CD14-positive monocyte (primary cell): ENCODE data around the gene RAPGEF5. TPM values are rescaled to one million over a fixed set of nuclear protein-coding genes. Genes with fewer than 3 reads are reported as not detected.

Experiments used
- DNase-seq, 3 donors: peaks; one replicate each; pipeline ENCODE4 v3.0.0-alpha.2; 2011 to 2022
- H2AFZ ChIP-seq: 2 replicates; pipeline ENCODE4 v1.6.0; 2012; ENCODE audit warnings: mild to moderate bottlenecking, low read depth, low read length, inconsistent platforms; ENCODE audit not compliant: insufficient read depth, poor library complexity, severe bottlenecking
- H3K27ac ChIP-seq, 2 donors: 1 replicate in 1 of 2; 2 replicates in 1 of 2; pipeline ENCODE4 v1.5.1; 2012 to 2013; ENCODE audit warnings: low read length in 2 of 2, control low read depth in 1 of 2, inconsistent platforms in 1 of 2, low read depth in 1 of 2, mild to moderate bottlenecking in 1 of 2
- H3K27me3 ChIP-seq, 2 donors: one replicate each; pipeline versions ENCODE4 v1.6.0 to v1.6.1; 2011 to 2013; ENCODE audit warnings: low read length in 2 of 2; ENCODE audit not compliant: control insufficient read depth in 2 of 2, insufficient read depth in 2 of 2
- H3K36me3 ChIP-seq, 2 donors: replicated peaks in 1 of 2; 1 replicate in 1 of 2; 2 replicates in 1 of 2; pipeline versions ENCODE4 v1.5.1 to v1.6.1; 2012 to 2013; ENCODE audit warnings: low read length in 2 of 2, control low read depth in 1 of 2, inconsistent platforms in 1 of 2, mild to moderate bottlenecking in 1 of 2; ENCODE audit not compliant: insufficient read depth in 2 of 2, control insufficient read depth in 1 of 2
- H3K4me1 ChIP-seq, 2 donors: 1 replicate in 1 of 2; 2 replicates in 1 of 2; pipeline versions ENCODE4 v1.5.1 to v1.6.1; 2012 to 2013; ENCODE audit warnings: low read length in 2 of 2, control low read depth in 1 of 2, inconsistent platforms in 1 of 2, mild to moderate bottlenecking in 1 of 2, moderate library complexity in 1 of 2; ENCODE audit not compliant: insufficient read depth in 2 of 2, control insufficient read depth in 1 of 2
- H3K4me2 ChIP-seq: replicated peaks from 2 replicates; pipeline ENCODE3; 2012; ENCODE audit warnings: low read length, moderate library complexity, mild to moderate bottlenecking; ENCODE audit not compliant: poor library complexity, severe bottlenecking; ENCODE audit errors: extremely low read depth
- H3K4me3 ChIP-seq, 3 experiments: fragments of 200-600 bp in 1 of 3; sonication (generic) in 1 of 3; replicated peaks in 1 of 3; 1 replicate in 2 of 3; 2 replicates in 1 of 3; pipeline ENCODE4 v1.5.1; 2011 to 2013; ENCODE audit warnings: low read length in 3 of 3, mild to moderate bottlenecking in 3 of 3, control low read depth in 2 of 3, low read depth in 2 of 3, inconsistent platforms in 1 of 3, moderate library complexity in 1 of 3
- H3K79me2 ChIP-seq: 2 replicates; pipeline ENCODE4 v1.6.0; 2012; ENCODE audit warnings: mild to moderate bottlenecking, control low read depth, inconsistent platforms, low read length, moderate library complexity; ENCODE audit not compliant: insufficient read depth
- H3K9ac ChIP-seq: 2 replicates; pipeline ENCODE4 v1.6.0; 2017; ENCODE audit warnings: low read length, mild to moderate bottlenecking; ENCODE audit not compliant: insufficient read depth, poor library complexity, severe bottlenecking
- H3K9me3 ChIP-seq, 2 donors: replicated peaks in 1 of 2; 1 replicate in 1 of 2; 2 replicates in 1 of 2; pipeline versions ENCODE4 v1.5.1 to v1.6.1; 2012 to 2013; ENCODE audit warnings: low read length in 2 of 2, control low read depth in 1 of 2; ENCODE audit not compliant: control insufficient read depth in 1 of 2, insufficient read depth in 1 of 2
- H4K20me1 ChIP-seq: 2 replicates; pipeline ENCODE4 v1.6.0; 2012; ENCODE audit warnings: mild to moderate bottlenecking, low read length, control low read depth, moderate library complexity; ENCODE audit not compliant: insufficient read depth
- H3K27ac Mint-ChIP-seq, 7 donors: one replicate each; pipeline ENCODE4 v1.8.0; 2020; ENCODE audit warnings: mild to moderate bottlenecking in 7 of 7, mixed read lengths in 7 of 7, moderate library complexity in 6 of 7, inconsistent platforms in 2 of 7
- H3K27me3 Mint-ChIP-seq, 3 donors: one replicate each; pipeline ENCODE4 v1.8.0; 2021 to 2022; ENCODE audit warnings: low read depth in 3 of 3, mild to moderate bottlenecking in 3 of 3, mixed read lengths in 3 of 3, moderate library complexity in 3 of 3, inconsistent platforms in 1 of 3
- H3K36me3 Mint-ChIP-seq, 2 donors: one replicate each; pipeline ENCODE4 v1.8.0; 2020; ENCODE audit warnings: mixed read lengths in 2 of 2, inconsistent platforms in 1 of 2, mild to moderate bottlenecking in 1 of 2
- H3K4me1 Mint-ChIP-seq: one replicate; pipeline ENCODE4 v1.8.0; 2020; ENCODE audit warnings: mild to moderate bottlenecking, mixed read lengths
- H3K4me3 Mint-ChIP-seq, 2 donors: one replicate each; pipeline ENCODE4 v1.8.0; 2020; ENCODE audit warnings: mild to moderate bottlenecking in 2 of 2, mixed read lengths in 2 of 2, moderate library complexity in 1 of 2
- H3K9me3 Mint-ChIP-seq, 7 donors: one replicate each; pipeline ENCODE4 v1.8.0; 2020 to 2022; ENCODE audit warnings: mixed read lengths in 7 of 7, mild to moderate bottlenecking in 6 of 7, moderate library complexity in 6 of 7, inconsistent platforms in 2 of 7
- WGBS: methylation state at CpG from one replicate; pipeline ENCODE4 v1.1.5; 2013; ENCODE audit warnings: missing lambda C conversion rate; ENCODE audit not compliant: insufficient coverage; 5-methylcytosine and 5-hydroxymethylcytosine counted together
- intact Hi-C, 2 donors: fragments of 100-400 bp; cut with micrococcal nuclease; formaldehyde crosslinking; loops; one replicate each; pipeline versions ENCODE4 v1.15.0 to v1.15.1; 2023
- polyA plus RNA-seq, 3 donors: library from polyadenylated mRNA; depleted of rRNA in 1 of 3; unstranded in 2 of 3; stranded (reverse) in 1 of 3; fragments of 300-500 nt in 2 of 3; fragments of >200 nt in 1 of 3; fragmentation: Illumina TruSeq in 2 of 3; gene quantifications; 1 replicate in 2 of 3; 2 replicates in 1 of 3; pipeline ENCODE4 v1.2.3, GENCODE V29; 2012 to 2021
- TF ChIP-seq, protein P1 (sequence below): fragments of 200-600 bp; IDR thresholded peaks from one replicate; pipeline ENCODE4 v1.8.0; 2022; ENCODE audit warnings: antibody characterized with exemption, mild to moderate bottlenecking

Gene RAPGEF5
- polyA plus RNA-seq, 3 donors, result not detected

- Histone ChIP-seq H3K9me3 (peaks cover 0 to 5% of the 10 kb centered on the region in 2 donors), H3K27me3 (peaks cover 26 to 28% of the 10 kb centered on the region in 2 donors), H3K79me2 (no peaks in the 10 kb centered on the region), H3K4me2 (no peak overlapping the region), H3K4me1 (no peaks in the 10 kb centered on the region), H3K9ac (no peak overlapping the region), H3K27ac (no peak overlapping the region), H4K20me1 (no peaks in the 10 kb centered on the region), H2AFZ (no peak overlapping the region), H3K36me3 (no peaks in the 10 kb centered on the region), H3K4me3 (no peak overlapping the region)
- peaks cover 25 to 28% (median 26%) of the 10 kb centered on the region in 3 donors for H3K27me3 Mint-ChIP-seq
- no peaks in the 10 kb centered on the region for H3K4me1 Mint-ChIP-seq
- no peaks in the 10 kb centered on the region for H3K36me3 Mint-ChIP-seq
- intact Hi-C loops, result no loop called here
- no CpG with 5 or more reads among the region's 5 CpGs for WGBS
- H3K9me3 Mint-ChIP-seq, result peaks cover 0 to 10% (median 5%) of the 10 kb centered on the region in 7 donors
- TF ChIP-seq, protein P1, sequence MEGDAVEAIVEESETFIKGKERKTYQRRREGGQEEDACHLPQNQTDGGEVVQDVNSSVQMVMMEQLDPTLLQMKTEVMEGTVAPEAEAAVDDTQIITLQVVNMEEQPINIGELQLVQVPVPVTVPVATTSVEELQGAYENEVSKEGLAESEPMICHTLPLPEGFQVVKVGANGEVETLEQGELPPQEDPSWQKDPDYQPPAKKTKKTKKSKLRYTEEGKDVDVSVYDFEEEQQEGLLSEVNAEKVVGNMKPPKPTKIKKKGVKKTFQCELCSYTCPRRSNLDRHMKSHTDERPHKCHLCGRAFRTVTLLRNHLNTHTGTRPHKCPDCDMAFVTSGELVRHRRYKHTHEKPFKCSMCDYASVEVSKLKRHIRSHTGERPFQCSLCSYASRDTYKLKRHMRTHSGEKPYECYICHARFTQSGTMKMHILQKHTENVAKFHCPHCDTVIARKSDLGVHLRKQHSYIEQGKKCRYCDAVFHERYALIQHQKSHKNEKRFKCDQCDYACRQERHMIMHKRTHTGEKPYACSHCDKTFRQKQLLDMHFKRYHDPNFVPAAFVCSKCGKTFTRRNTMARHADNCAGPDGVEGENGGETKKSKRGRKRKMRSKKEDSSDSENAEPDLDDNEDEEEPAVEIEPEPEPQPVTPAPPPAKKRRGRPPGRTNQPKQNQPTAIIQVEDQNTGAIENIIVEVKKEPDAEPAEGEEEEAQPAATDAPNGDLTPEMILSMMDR, result no peak
- no peak overlapping the region for H3K27ac Mint-ChIP-seq
- no peak for DNase-seq
- peak overlapping the region in 1 of 2 donors; percentile 58 for H3K4me3 Mint-ChIP-seq
These were observed 1.3 kb downstream of the RAPGEF5 start for GRCh38 chr7:22355620-22356009.

DNA sequence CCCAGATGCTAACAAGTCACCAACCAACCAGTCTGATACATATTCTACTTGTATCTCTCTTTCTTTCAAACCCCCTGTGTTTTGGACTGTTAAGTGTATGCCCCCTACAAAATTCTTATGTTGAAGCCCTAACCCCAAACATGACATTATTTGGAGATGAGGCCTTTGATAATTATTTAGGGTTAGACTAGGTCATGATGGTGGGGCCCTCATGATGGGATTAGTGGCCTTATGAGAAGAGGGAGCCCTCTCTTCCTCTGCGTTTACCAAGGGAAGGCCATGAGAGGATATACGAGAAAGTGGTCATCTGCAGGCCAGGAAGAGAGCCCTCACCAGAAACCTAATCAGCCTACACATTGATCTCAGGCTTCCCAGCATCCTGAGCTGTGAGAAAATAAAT lies 2.5 kb downstream of the RAPGEF5 start:
- Histone ChIP-seq H3K4me1 (no peaks in the 10 kb centered on the region), H3K27ac (no peak overlapping the region), H3K4me2 (no peak overlapping the region), H4K20me1 (no peaks in the 10 kb centered on the region), H3K4me3 (no peak overlapping the region), H3K9ac (no peak overlapping the region), H3K79me2 (no peaks in the 10 kb centered on the region), H3K36me3 (no peaks in the 10 kb centered on the region), H3K27me3 (peaks cover 26 to 28% of the 10 kb centered on the region in 2 donors), H3K9me3 (peaks cover 0 to 5% of the 10 kb centered on the region in 2 donors), H2AFZ (no peak overlapping the region)
- peaks cover 25 to 28% (median 26%) of the 10 kb centered on the region in 3 donors for H3K27me3 Mint-ChIP-seq
- DNase-seq, result no peak
- H3K4me1 Mint-ChIP-seq, result no peaks in the 10 kb centered on the region
- TF ChIP-seq, protein P1, result no peak
- peaks cover 0 to 10% (median 5%) of the 10 kb centered on the region in 7 donors for H3K9me3 Mint-ChIP-seq
- no peaks in the 10 kb centered on the region for H3K36me3 Mint-ChIP-seq
- no CpG with 5 or more reads among the region's 2 CpGs for WGBS
- intact Hi-C loops, result no loop called here
- no peak overlapping the region for H3K27ac Mint-ChIP-seq
- H3K4me3 Mint-ChIP-seq, result no peak overlapping the region
